RPMI8226 (cell line): Measurements from ENCODE around the gene RASGEF1C.
"Not testable (repeated sequence)": the region's sequence is repeated elsewhere in the genome, so short reads cannot be mapped to it uniquely, and the experiment has no call there.

ENCODE experiments used
- DNase-seq: peaks from one replicate; pipeline ENCODE4 v3.0.0-alpha.2; 2015

The RASGEF1C gene

GRCh38 chr5:180135128-180135955 is 73.7 kb downstream of the RASGEF1C start:
- no peak for DNase-seq

GRCh38 chr5:180133971-180134508 is 75.0 kb downstream of the RASGEF1C start:
- no peak for DNase-seq

GRCh38 chr5:180133551-180133950 is 75.5 kb downstream of the RASGEF1C start:
- no peak for DNase-seq

- DNase-seq, result no peak
These were observed 76.0 kb downstream of the RASGEF1C start for GRCh38 chr5:180133060-180133459.

GRCh38 chr5:180130876-180131740 is 77.9 kb downstream of the RASGEF1C start:
- no peak for DNase-seq

DNA sequence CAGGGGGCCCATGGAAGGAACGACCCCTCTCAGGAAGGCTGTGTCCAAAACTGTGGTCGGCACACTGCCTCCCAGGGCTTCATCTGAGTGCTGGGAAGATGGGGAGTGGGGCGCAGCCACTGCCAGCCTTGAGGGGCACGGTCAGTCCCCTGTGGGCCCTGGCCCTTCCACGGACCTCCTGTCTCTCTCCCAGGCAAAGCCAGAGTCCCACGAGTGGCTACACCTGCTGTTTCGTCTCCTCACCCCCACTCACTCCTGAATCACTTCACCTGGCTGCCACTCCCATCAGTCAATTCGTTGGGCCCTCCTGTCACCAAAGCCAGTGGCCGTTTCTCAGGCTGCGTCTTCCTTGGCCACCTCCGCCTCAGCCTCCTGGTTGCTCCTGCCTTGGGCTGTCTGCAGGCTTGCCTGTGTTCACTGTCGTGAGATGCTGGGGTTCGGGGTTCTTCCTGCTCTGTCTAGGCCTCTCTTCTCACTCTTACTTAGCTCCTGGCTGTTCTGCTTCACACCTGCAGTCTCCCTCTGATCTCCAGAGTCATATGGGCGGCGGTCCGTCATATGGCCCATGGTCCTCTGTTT is 78.6 kb downstream of the RASGEF1C start:
- DNase-seq, result no peak

- peak; percentile 21 for DNase-seq
These were observed 79.5 kb downstream of the RASGEF1C start for GRCh38 chr5:180129291-180130190.

GRCh38 chr5:180128671-180129261 is 80.2 kb downstream of the RASGEF1C start:
- no peak for DNase-seq

DNA sequence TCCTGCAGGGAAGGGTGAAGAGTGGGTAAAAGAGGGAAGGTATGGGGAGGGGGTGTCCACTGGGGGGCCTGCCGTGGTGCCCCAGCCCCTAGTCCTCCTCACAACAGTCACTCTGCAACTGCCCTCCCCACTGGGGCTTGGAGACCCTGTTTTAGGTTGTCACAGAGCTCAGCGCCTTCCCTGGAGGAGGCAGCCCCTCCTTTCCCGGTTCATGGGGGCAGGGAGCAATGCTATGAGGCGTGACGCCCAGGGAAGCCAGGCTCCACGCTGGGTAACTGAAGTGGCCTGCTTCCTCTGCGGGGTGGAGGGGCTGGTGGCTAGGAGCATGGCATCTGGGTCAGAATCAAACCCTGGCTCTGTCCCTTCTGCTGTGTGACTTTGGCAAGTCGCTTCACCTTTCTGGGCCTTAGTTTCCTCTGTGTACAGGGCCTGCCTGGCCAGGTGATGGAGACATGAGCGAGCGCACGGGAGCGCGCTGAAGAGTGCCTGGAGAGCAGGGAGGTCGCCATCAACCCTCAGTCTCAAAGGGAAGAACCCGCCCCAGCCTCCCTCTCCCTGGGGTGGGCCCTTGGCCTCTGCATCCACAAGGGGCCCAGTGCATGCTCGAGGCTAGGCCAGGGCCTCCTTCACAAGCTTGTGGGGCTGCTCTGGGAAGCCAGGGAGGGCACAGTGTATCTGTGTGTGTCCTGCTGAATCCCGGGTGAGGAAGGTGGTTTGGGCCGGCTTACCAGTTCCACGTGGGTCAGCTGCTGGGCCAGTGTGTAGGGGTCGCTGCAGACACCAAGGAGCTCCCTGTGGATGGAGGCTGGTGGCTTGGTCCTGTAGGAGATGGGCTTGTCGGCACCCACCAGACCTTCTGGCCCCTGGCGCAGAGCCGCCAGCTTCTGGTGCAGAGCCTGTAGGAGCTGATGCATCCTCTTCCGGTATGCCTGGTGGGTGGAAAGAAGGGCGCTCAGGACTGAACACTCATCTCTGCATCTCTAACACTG is 81.0 kb downstream of the RASGEF1C start:
- DNase-seq, result no peak

GRCh38 chr5:180126716-180127681 is 82.0 kb downstream of the RASGEF1C start:
- peak; percentile 22 for DNase-seq

- not testable (repeated sequence) for DNase-seq
These were observed 82.9 kb downstream of the RASGEF1C start for GRCh38 chr5:180126156-180126555.

- DNase-seq, result not testable (repeated sequence)
These were observed 84.3 kb downstream of the RASGEF1C start for GRCh38 chr5:180124662-180125061.

DNA sequence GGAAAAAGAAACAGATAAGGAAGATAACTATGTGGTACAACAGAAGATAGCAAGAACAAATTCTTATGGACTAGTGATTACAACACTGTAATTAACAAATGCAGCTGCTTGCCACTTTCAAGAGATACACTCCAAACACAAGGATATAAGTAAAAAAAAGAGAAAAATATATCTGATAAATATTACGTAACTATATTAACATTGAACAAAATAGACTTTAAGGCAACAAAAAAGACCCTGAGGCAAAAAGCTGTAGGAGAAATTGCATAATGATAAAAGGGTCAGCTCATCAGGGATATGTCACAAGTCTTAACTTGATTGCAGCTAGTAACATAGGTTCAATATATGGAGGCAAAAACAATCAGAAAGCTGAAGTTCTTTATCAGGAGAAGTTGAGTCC is 86.1 kb downstream of the RASGEF1C start:
- no peak for DNase-seq

DNA sequence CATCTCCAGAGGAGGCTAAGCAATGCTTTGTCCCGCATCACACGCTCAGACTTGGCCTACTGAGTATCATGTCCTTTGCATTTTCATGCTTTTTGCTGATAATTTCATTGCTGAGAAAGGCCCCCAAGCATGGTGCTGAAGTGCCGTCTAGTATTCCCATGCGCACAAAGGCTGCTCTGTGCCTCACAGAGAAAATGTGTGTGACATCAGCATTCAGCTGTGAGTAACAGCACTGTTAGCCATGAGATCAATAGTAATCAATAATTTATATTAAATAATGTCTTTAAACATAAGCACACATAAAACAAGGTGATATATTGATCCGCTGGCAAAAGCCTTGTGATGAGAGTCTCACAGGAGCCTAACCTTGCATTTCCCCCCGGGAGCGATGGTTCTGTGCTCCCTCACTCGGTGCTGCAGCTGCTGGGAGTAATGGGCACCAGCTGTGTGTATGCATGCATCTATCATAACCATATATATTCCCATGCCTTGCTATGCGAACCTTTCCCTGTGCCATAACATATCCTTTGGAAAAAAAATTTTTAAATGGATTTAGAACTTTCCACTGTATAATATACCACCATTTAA is 87.1 kb downstream of the RASGEF1C start:
- no peak for DNase-seq

DNA sequence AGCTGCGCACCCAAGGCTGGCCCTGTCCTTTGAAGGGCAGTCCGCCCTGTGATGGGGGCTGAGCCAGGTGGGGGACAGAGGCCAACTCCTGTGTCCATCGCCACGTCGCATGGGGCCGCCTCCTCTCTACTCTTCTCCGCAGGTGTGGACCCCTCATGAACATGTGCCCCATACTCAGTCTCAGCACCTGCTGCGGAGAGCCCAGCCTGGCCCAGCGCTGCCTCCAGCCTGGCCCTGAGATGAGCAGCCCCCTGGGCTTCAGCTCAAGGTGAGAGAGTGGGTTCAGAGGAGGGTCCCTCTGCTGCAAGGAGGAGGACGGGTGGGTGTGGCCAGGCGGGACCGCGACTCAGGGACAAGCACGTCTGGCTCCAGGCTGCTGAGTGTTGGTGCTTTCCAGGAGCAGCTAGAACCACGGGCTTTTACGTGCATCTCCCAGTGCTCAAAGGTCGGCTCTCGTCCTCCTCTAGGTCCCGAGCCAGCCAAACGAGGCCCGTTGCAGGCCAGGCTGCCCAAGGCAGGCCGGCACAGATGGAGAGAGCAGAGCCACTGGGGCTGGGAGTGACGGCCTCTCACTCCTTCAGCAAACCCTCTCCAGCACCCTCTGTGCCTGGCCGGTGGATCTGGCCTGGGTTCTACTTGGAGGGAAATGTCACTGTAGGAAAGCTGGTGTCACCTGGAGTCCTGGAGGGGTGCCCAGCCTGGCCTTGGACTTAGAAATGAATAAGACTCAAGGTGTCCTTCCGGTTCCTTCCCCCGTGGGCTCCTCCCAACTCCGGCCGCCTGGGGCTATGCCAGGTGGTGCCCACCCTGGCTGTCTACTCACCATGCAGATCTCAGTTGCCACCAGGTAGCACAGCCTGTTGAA is 88.5 kb downstream of the RASGEF1C start:
- DNase-seq, result no peak

DNA sequence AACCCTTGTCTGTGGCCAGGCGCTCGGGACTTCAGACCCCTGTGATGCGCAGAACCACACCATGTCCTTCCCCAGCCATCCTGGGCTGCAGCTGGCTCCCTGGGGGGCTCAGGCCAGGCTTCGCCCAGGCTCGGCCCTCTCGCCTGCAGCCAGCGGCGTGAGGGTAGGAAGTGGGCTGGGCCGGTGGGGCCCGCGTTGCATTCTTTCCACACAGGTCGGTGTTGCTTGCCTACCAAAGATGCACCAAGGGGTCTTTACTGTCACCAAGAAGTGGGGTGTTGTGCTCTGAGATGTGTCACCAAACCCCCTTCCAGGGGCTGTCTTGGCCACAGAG is 89.1 kb downstream of the RASGEF1C start:
- DNase-seq, result no peak

- DNase-seq, result no peak
These were observed 89.7 kb downstream of the RASGEF1C start for GRCh38 chr5:180119031-180119902.
